SK-N-SH (cell line): ENCODE results near the gene ZNF599. TPM values are rescaled to one million over a fixed set of nuclear protein-coding genes. Genes with fewer than 3 reads are reported as not detected.

Experiments used
- CTCF ChIA-PET: fragments of 300-600, 350-600 bp; formaldehyde crosslinking; extraction: SDS; loops from one replicate; lab custom pipeline; 2021; lab: Yijun Ruan, JAX
- POLR2A ChIA-PET: fragments of 350-600 bp; sonication (Branson Sonifier 250); formaldehyde crosslinking; extraction: SDS; loops from one replicate; lab custom pipeline; 2020; ENCODE audit warnings: antibody characterized with exemption, inconsistent platforms; lab: Yijun Ruan, JAX
- DNase-seq: peaks from one replicate; pipeline ENCODE4 v3.0.0; 2012
- H2AFZ ChIP-seq: fragments of 200-600 bp; sonication (generic); 2 replicates; pipeline ENCODE4 v1.8.1; 2016; ENCODE audit warnings: antibody characterized with exemption, mild to moderate bottlenecking, low read depth
- H3F3A ChIP-seq: fragments of 200-600 bp; sonication (generic); replicated peaks from 2 replicates; pipeline ENCODE3; 2016; ENCODE audit warnings: antibody characterized with exemption, mild to moderate bottlenecking; ENCODE audit not compliant: insufficient read depth
- H3K27ac ChIP-seq, 2 experiments: fragments of 200-500 bp in 1 of 2; fragments of 200-600 bp in 1 of 2; sonication (Bioruptor generic) in 1 of 2; sonication (generic), shearing (Covaris generic) in 1 of 2; 2 replicates each; pipeline versions ENCODE4 v1.5.1 to v1.6.1; 2014 to 2016; ENCODE audit warnings: low read depth in 2 of 2, inconsistent platforms in 1 of 2, low read length in 1 of 2, mild to moderate bottlenecking in 1 of 2, mixed read lengths in 1 of 2
- H3K27me3 ChIP-seq: fragments of 200-600 bp; sonication (generic), shearing (Covaris generic); 2 replicates; pipeline ENCODE4 v1.6.1; 2016; ENCODE audit warnings: mixed run types; ENCODE audit not compliant: insufficient read depth
- H3K36me3 ChIP-seq, 2 experiments: fragments of 200-500 bp in 1 of 2; fragments of 200-600 bp in 1 of 2; sonication (Bioruptor generic) in 1 of 2; sonication (generic) in 1 of 2; replicated peaks in 1 of 2; 2 replicates each; pipeline versions ENCODE3 to v1.5.1; 2014 to 2016; ENCODE audit warnings: low read length in 1 of 2, mild to moderate bottlenecking in 1 of 2; ENCODE audit not compliant: insufficient read depth in 2 of 2, control insufficient read depth in 1 of 2
- H3K4me1 ChIP-seq, 2 experiments: fragments of 200-500 bp in 1 of 2; fragments of 200-600 bp in 1 of 2; sonication (Bioruptor generic) in 1 of 2; sonication (generic), shearing (Covaris generic) in 1 of 2; 2 replicates each; pipeline versions ENCODE4 v1.5.1 to v1.6.1; 2014 to 2016; ENCODE audit warnings: low read depth in 1 of 2, low read length in 1 of 2, mixed run types in 1 of 2; ENCODE audit not compliant: insufficient read depth in 2 of 2, control insufficient read depth in 1 of 2
- H3K4me2 ChIP-seq: fragments of 200-600 bp; sonication (generic), shearing (Covaris generic); 2 replicates; pipeline ENCODE4 v1.6.1; 2017; ENCODE audit warnings: mixed run types
- H3K4me3 ChIP-seq, 2 experiments: fragments of 200-500 bp in 1 of 2; fragments of 200-600 bp in 1 of 2; sonication (Bioruptor generic) in 1 of 2; sonication (generic), shearing (Covaris generic) in 1 of 2; 2 replicates each; pipeline versions ENCODE4 v1.5.1 to v1.8.1; 2014 to 2016; ENCODE audit warnings: low read depth in 2 of 2, inconsistent platforms in 1 of 2, low read length in 1 of 2, mild to moderate bottlenecking in 1 of 2, mixed read lengths in 1 of 2, moderate library complexity in 1 of 2
- H3K79me2 ChIP-seq: fragments of 200-600 bp; sonication (generic); 2 replicates; pipeline ENCODE4 v1.8.1; 2017; ENCODE audit warnings: mild to moderate bottlenecking; ENCODE audit not compliant: insufficient read depth
- H3K9ac ChIP-seq: fragments of 200-600 bp; sonication (generic); 2 replicates; pipeline ENCODE4 v1.6.1; 2017; ENCODE audit warnings: mixed run types
- H3K9me2 ChIP-seq: fragments of 200-600 bp; sonication (generic); 2 replicates; pipeline ENCODE4 v1.6.1; 2017; ENCODE audit warnings: mixed run types
- H3K9me3 ChIP-seq: fragments of 200-600 bp; sonication (generic); 2 replicates; pipeline ENCODE4 v1.6.1; 2017; ENCODE audit warnings: mixed run types, mild to moderate bottlenecking, moderate library complexity
- H4K20me1 ChIP-seq: fragments of 200-600 bp; sonication (generic); 2 replicates; pipeline ENCODE4 v1.6.1; 2017; ENCODE audit warnings: mild to moderate bottlenecking, mixed run types; ENCODE audit not compliant: insufficient read depth
- ELF1 ChIP-seq: IDR thresholded peaks from 2 replicates; pipeline ENCODE4 v1.4.0; 2012
- FOXM1 ChIP-seq: IDR thresholded peaks from 2 replicates; pipeline ENCODE4 v1.4.0; 2012; ENCODE audit warnings: low read depth, mild to moderate bottlenecking
- MEF2A ChIP-seq: IDR thresholded peaks from 2 replicates; pipeline ENCODE4 v1.4.0; 2012; ENCODE audit warnings: low read depth, borderline replicate concordance
- NFIC ChIP-seq: IDR thresholded peaks from 2 replicates; pipeline ENCODE4 v1.4.0; 2012; ENCODE audit warnings: borderline replicate concordance
- PBX3 ChIP-seq: IDR thresholded peaks from 2 replicates; pipeline ENCODE4; 2012
- REST ChIP-seq: IDR thresholded peaks from 2 replicates; pipeline ENCODE4 v1.6.1; 2012; ENCODE audit warnings: mild to moderate bottlenecking, low read depth, low read length, moderate library complexity
- RFX5 ChIP-seq: IDR thresholded peaks from 2 replicates; pipeline ENCODE4 v1.6.1; 2012; ENCODE audit warnings: mild to moderate bottlenecking, improper control_type of control experiment, low read length
- RXRA ChIP-seq: IDR thresholded peaks from 2 replicates; pipeline ENCODE4 v1.4.0; 2012; ENCODE audit warnings: low read depth, mild to moderate bottlenecking, borderline replicate concordance
- SMC3 ChIP-seq: IDR thresholded peaks from 2 replicates; pipeline ENCODE4 v1.6.1; 2012; ENCODE audit warnings: low read depth, low read length, improper control_type of control experiment
- TAF1 ChIP-seq: IDR thresholded peaks from 2 replicates; pipeline ENCODE4 v1.6.1; 2012; ENCODE audit warnings: low read depth, mild to moderate bottlenecking, low read length, moderate library complexity, borderline replicate concordance
- TEAD4 ChIP-seq: IDR thresholded peaks from 2 replicates; pipeline ENCODE4 v1.4.0; 2012; ENCODE audit warnings: mild to moderate bottlenecking, borderline replicate concordance; ENCODE audit not compliant: insufficient read depth
- YY1 ChIP-seq: IDR thresholded peaks from 2 replicates; pipeline ENCODE4 v1.4.0; 2012; ENCODE audit warnings: low read depth, mild to moderate bottlenecking
- ZBTB33 ChIP-seq: IDR thresholded peaks from 2 replicates; pipeline ENCODE4 v1.4.0; 2012; ENCODE audit warnings: low read depth, borderline replicate concordance
- WGBS: methylation state at CpG from one replicate; pipeline ENCODE4 v1.1.6; 2017; ENCODE audit warnings: low lambda C conversion rate; 5-methylcytosine and 5-hydroxymethylcytosine counted together
- polyA plus RNA-seq, 3 experiments: library from polyadenylated mRNA; depleted of rRNA; stranded (reverse); fragments of >200 nt; gene quantifications; 2 replicates each; pipeline ENCODE4 v1.2.3, GENCODE V29; 2012
- TF ChIP-seq, protein P1 (sequence below): fragments of 200-600 bp; sonication (generic); IDR thresholded peaks from 2 replicates; pipeline ENCODE4 v1.6.1; 2017; ENCODE audit warnings: antibody characterized with exemption, mild to moderate bottlenecking, moderate library complexity

Gene ZNF599
- polyA plus RNA-seq, 1 of the 3 experiments (the other 2 are of a cell fraction) = 17.9 TPM

- no peak for TF ChIP-seq ZBTB33
- TF ChIP-seq, all 33 proteins: peak for 0
Observed at GRCh38 chr19:34793565-34793964, 20.6 kb upstream of the ZNF599 start (continued).

DNA sequence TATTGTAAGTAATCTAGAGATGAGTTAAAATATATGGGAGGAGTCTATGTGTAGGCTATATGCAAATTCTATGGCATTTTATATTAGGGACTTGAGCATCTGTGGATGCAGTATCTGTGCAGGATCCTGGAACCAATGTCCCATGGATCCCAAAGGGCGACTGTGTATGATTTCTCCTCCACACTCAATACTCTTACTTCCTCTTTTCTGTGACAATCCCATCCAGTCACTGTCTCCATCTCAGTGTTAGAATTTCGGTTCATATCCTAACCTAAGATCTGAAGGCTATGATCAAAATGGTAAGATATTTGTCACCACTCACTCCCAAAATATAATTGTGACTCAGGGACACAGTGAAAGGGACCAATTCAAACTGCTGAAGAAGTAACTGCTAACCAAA is 15.1 kb upstream of the ZNF599 start:
- H3K4me2 ChIP-seq = no peak overlapping the region
- H3K79me2 ChIP-seq = no peaks in the 10 kb centered on the region
- H3K9me2 ChIP-seq = no peaks in the 10 kb centered on the region
- no peak overlapping the region for H3K27ac ChIP-seq
- no peak overlapping the region for H3K4me3 ChIP-seq
- TF ChIP-seq SMC3 = no peak
- TF ChIP-seq MEF2A = no peak
- TF ChIP-seq TAF1 = no peak
- no peak for TF ChIP-seq FOXM1
- TF ChIP-seq RXRA = no peak
- no peak for TF ChIP-seq TEAD4
- TF ChIP-seq ELF1 = no peak
- TF ChIP-seq YY1 = no peak
- TF ChIP-seq NFIC = no peak
- TF ChIP-seq PBX3 = no peak
- no peak for TF ChIP-seq RFX5
- no peak for TF ChIP-seq REST
- TF ChIP-seq, protein P1, sequence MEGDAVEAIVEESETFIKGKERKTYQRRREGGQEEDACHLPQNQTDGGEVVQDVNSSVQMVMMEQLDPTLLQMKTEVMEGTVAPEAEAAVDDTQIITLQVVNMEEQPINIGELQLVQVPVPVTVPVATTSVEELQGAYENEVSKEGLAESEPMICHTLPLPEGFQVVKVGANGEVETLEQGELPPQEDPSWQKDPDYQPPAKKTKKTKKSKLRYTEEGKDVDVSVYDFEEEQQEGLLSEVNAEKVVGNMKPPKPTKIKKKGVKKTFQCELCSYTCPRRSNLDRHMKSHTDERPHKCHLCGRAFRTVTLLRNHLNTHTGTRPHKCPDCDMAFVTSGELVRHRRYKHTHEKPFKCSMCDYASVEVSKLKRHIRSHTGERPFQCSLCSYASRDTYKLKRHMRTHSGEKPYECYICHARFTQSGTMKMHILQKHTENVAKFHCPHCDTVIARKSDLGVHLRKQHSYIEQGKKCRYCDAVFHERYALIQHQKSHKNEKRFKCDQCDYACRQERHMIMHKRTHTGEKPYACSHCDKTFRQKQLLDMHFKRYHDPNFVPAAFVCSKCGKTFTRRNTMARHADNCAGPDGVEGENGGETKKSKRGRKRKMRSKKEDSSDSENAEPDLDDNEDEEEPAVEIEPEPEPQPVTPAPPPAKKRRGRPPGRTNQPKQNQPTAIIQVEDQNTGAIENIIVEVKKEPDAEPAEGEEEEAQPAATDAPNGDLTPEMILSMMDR = no peak
- H3K4me1 ChIP-seq = no peaks in the 10 kb centered on the region
- ChIA-PET CTCF (no interaction called here), POLR2A (no interaction called here)
- H3K9ac ChIP-seq = no peak overlapping the region
- no peaks in the 10 kb centered on the region for H3K36me3 ChIP-seq
- H4K20me1 ChIP-seq = no peaks in the 10 kb centered on the region
- H2AFZ ChIP-seq = no peak overlapping the region
- no peak for DNase-seq
- WGBS = 0% methylated on average over 2 of the region's 2 CpGs
- H3F3A ChIP-seq = no peaks in the 10 kb centered on the region
- no peaks in the 10 kb centered on the region for H3K9me3 ChIP-seq
- no peaks in the 10 kb centered on the region for H3K27me3 ChIP-seq
